Gastrocnemius medialis (tissue), 4 donors: Measurements from ENCODE around the gene FLNB.

Experiments used
- POLR2A ChIP-seq, 2 donors: fragments of 450-650 bp; IDR thresholded peaks; one replicate each; pipeline ENCODE4 v1.6.1; 2017; ENCODE audit warnings: antibody characterized with exemption in 2 of 2, mild to moderate bottlenecking in 2 of 2, moderate library complexity in 2 of 2
- TF ChIP-seq, protein P1 (sequence below), 5 experiments: fragments of 450-650 bp in 3 of 5; fragments of 200-600 bp in 2 of 5; sonication (generic) in 2 of 5; IDR thresholded peaks in 4 of 5; conservative IDR thresholded peaks in 1 of 5; 1 replicate in 4 of 5; 2 replicates in 1 of 5; pipeline ENCODE4 v1.5.1; 2016 to 2019; ENCODE audit warnings: antibody characterized with exemption in 5 of 5, mild to moderate bottlenecking in 3 of 5, moderate library complexity in 3 of 5

DNA sequence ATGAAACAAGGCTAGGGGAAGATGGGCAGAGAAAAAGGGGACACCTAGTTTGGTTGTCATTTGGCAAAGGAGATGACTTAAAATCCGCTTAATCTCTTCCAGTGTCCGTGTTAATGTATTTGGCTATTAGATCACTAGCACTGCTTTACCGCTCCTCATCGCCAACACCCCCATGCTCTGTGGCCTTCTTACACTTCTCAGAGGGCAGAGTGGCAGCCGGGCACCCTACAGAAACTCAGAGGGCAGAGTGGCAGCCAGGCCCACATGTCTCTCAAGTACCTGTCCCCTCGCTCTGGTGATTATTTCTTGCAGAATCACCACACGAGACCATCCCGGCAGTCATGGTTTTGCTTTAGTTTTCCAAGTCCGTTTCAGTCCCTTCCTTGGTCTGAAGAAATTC lies 162.9 kb downstream of the FLNB start:
- TF ChIP-seq, protein P1, sequence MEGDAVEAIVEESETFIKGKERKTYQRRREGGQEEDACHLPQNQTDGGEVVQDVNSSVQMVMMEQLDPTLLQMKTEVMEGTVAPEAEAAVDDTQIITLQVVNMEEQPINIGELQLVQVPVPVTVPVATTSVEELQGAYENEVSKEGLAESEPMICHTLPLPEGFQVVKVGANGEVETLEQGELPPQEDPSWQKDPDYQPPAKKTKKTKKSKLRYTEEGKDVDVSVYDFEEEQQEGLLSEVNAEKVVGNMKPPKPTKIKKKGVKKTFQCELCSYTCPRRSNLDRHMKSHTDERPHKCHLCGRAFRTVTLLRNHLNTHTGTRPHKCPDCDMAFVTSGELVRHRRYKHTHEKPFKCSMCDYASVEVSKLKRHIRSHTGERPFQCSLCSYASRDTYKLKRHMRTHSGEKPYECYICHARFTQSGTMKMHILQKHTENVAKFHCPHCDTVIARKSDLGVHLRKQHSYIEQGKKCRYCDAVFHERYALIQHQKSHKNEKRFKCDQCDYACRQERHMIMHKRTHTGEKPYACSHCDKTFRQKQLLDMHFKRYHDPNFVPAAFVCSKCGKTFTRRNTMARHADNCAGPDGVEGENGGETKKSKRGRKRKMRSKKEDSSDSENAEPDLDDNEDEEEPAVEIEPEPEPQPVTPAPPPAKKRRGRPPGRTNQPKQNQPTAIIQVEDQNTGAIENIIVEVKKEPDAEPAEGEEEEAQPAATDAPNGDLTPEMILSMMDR (IDR thresholded peaks at IDR 0.05 in 4 of 5, conservative IDR thresholded peaks at IDR 0.05 in 1 of 5), result no peak
- TF ChIP-seq POLR2A (IDR thresholded peaks at IDR 0.05), result no peak
